Measurements from ENCODE around the gene ZNF823.
"Not testable (repeated sequence)": the region's sequence is repeated elsewhere in the genome, so short reads cannot be mapped to it uniquely, and the experiment has no call there.

ZNF823 gene

GRCh38 chr19:11684987-11685675 lies 53.6 kb downstream of the ZNF823 start:
- DNase-seq (ENCODE audit: low spot score), result no peak
- FAIRE-seq, result no peak

GRCh38 chr19:11680689-11681302 lies 58.0 kb downstream of the ZNF823 start:
- FAIRE-seq (no peak), DNase-seq (ENCODE audit: low spot score) (no peak)

GRCh38 chr19:11678504-11678903 lies 60.2 kb downstream of the ZNF823 start:
- DNase-seq (ENCODE audit: low spot score), result no peak
- FAIRE-seq, result no peak

GRCh38 chr19:11676661-11677600 lies 61.8 kb downstream of the ZNF823 start:
- not testable (repeated sequence) for FAIRE-seq; DNase-seq (ENCODE audit: low spot score)

- FAIRE-seq (no peak), DNase-seq (ENCODE audit: low spot score) (no peak)
Measured at GRCh38 chr19:11675569-11675968, 63.2 kb downstream of the ZNF823 start.

- no peak for FAIRE-seq
- DNase-seq (ENCODE audit: low spot score), result no peak
Measured at GRCh38 chr19:11674067-11674492, 64.7 kb downstream of the ZNF823 start.

GRCh38 chr19:11673608-11674041 lies 65.1 kb downstream of the ZNF823 start:
- DNase-seq (ENCODE audit: low spot score), result no peak
- FAIRE-seq, result no peak
